Right renal pelvis (tissue), 4 donors: Measurements from ENCODE around the gene ZMIZ2. TPM values are rescaled to one million over a fixed set of nuclear protein-coding genes. Genes with fewer than 3 reads are reported as not detected.
"Not testable (repeated sequence)": the region's sequence is repeated elsewhere in the genome, so short reads cannot be mapped to it uniquely, and the experiment has no call there.

Source experiments
- DNase-seq, 4 donors: peaks; one replicate each; pipeline ENCODE4 v3.0.0-alpha.2; 2013; ENCODE audit warnings: low read depth in 4 of 4, low spot score in 3 of 4, missing footprints in 1 of 4
- polyA plus RNA-seq, 4 donors: library from polyadenylated mRNA; unstranded; fragments of 120-200 nt; gene quantifications; one replicate each; pipeline ENCODE4 v1.2.1, GENCODE V29; 2013; ENCODE audit not compliant: insufficient read length in 4 of 4

ZMIZ2 gene, protein sequence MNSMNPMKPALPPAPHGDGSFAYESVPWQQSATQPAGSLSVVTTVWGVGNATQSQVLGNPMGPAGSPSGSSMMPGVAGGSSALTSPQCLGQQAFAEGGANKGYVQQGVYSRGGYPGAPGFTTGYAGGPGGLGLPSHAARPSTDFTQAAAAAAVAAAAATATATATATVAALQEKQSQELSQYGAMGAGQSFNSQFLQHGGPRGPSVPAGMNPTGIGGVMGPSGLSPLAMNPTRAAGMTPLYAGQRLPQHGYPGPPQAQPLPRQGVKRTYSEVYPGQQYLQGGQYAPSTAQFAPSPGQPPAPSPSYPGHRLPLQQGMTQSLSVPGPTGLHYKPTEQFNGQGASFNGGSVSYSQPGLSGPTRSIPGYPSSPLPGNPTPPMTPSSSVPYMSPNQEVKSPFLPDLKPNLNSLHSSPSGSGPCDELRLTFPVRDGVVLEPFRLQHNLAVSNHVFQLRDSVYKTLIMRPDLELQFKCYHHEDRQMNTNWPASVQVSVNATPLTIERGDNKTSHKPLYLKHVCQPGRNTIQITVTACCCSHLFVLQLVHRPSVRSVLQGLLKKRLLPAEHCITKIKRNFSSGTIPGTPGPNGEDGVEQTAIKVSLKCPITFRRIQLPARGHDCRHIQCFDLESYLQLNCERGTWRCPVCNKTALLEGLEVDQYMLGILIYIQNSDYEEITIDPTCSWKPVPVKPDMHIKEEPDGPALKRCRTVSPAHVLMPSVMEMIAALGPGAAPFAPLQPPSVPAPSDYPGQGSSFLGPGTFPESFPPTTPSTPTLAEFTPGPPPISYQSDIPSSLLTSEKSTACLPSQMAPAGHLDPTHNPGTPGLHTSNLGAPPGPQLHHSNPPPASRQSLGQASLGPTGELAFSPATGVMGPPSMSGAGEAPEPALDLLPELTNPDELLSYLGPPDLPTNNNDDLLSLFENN
- polyA plus RNA-seq = 10 to 100 TPM; 58.4 to 75.3 (median 67.0) TPM

DNA sequence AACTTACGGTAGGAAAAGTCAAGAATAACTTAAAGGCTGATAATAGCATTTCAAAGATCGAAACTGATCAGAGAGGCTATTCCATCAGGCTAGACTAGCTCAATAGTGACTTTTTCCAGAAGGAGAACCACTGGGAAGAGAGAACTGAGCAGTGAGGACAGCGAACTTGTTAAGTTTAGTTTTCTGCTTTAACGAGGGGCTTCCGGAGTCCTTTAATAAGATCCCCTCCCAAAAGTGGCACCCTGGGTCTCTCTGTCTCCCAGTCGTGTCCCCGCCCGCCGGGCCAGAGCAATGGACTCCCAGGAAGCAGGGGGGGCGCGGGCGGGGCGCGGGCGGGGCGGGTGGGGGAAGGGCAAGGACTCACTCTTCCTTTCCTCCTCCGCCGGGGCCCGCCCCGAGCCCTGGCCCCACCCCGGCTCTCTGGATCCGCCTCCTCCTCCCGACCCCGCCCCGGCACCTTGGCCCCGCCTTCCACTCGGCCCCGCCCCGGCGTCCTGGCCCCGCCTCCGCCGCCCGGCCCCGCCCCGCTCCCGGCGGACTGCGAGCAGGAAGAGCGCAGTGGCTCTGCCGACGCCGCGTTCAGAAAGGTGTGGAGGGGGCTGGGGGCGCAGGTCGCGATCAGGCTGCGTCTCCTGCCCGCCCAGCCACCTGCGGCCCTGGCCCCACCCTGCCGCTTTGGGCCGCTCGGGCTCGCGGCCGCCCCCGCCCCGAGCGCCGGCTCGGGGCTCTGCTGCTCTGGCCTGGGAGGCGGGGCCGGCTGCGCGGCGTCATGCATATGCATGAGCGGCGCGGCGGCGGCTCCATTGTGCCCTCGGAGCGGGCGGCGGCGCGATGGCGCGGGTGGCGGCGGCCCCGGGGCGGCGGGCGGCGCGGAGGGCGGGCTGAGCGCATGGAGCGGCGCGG is at the start of gene ZMIZ2:
Gene ZMIZ2, plus strand, starts transcription at position 803 of the 903 bp plus-strand sequence. CDS start 7,403 bp downstream, outside the sequence.
- peak; percentile 75 to 81 (median 78) for DNase-seq

DNA sequence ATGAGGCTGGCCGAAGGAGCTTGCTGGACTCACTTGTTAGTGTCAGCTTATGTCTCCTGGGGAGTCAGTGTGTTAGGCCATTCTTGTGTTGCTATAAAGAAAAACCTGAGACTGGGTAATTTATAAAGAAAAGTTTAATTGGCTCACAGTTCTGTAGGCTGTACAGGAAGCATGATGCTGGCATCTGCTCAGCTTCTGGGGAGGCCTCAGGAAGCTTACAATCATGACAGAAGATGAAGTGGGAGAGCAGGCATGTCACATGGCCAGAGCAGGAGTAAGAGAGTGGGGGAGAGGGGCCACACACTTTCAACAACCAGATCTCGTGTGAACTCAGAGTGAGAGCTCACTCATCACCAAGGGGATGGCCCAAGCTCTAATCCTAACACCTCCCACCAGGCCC is 49.0 kb upstream of the ZMIZ2 start:
- DNase-seq = not testable (repeated sequence)

DNA sequence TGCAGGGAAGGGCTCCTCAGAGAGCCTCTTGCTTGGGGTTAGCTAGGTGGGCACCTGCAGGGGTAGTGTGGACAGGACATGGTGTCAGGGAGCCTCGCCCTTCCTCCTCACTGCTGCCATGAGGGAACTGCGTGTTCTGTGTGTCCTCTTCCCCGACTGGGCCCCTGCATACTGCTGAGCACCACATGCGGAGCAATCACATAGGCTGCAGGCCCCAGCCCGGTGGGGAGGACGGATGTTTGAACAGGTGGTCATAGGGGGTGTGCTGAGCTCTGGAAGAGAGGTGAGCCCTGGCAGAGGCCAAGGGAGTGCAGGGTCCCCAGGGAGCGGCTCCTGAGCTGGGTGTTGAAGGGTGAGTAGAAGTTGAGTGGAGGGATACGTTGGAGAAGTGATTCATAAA is 48.3 kb upstream of the ZMIZ2 start:
- no peak for DNase-seq

DNA sequence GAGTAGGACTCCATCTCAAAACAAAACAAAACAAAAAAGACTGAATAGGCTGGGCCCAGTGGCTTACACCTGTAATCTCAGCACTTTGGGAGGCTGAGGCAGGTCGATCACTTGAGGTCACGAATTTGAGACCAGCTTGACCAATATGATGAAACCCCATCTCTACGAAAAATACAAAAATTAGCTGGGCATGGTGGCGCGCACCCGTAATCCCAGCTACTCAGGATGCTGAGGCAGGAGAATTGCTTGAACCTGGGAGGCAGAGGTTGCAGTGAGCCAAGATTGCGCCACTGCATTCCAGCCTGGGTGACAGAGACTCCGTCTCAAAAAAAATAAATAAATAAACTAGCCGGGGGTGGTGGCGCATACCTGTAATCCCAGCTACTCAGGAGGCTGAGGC is 45.3 kb upstream of the ZMIZ2 start:
- DNase-seq = not testable (repeated sequence)

DNA sequence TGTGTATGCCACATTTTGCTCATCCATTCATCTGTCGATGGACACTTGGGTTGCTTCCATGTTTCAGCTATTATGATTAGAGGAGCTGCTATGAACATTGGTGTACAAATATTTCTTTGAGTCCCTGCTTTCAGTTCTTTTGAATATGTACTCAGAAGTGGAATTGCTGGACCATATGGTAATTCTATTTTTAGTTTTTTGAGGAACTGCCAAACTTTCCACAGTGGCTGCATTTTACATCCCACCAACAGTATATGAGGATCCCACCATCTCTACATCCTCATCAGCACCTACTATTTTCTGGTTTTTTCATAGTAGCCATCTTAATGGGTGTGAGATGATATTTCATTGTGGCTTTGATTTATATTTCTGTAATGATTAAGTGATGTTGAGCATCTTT is 44.7 kb upstream of the ZMIZ2 start:
- DNase-seq = no peak

DNA sequence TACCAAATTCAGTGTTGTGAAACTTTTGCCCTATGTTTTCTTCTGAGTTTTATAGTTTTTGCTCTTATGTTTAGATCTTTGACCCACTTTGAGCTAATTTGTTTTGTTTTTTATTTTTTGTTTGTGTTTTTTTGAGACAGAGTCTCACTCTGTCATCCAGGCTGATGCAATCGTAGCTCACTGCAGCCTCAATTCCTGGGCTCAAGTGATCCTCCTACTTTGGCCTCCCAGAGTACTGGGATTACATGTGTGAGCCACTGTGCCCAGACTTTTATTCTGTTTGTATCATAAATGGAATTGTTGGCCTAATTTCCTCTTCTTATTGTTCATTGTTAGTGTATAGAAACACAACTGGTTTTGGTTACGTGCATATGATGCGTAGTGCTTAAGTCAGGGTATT is 43.2 kb upstream of the ZMIZ2 start:
- DNase-seq = no peak

DNA sequence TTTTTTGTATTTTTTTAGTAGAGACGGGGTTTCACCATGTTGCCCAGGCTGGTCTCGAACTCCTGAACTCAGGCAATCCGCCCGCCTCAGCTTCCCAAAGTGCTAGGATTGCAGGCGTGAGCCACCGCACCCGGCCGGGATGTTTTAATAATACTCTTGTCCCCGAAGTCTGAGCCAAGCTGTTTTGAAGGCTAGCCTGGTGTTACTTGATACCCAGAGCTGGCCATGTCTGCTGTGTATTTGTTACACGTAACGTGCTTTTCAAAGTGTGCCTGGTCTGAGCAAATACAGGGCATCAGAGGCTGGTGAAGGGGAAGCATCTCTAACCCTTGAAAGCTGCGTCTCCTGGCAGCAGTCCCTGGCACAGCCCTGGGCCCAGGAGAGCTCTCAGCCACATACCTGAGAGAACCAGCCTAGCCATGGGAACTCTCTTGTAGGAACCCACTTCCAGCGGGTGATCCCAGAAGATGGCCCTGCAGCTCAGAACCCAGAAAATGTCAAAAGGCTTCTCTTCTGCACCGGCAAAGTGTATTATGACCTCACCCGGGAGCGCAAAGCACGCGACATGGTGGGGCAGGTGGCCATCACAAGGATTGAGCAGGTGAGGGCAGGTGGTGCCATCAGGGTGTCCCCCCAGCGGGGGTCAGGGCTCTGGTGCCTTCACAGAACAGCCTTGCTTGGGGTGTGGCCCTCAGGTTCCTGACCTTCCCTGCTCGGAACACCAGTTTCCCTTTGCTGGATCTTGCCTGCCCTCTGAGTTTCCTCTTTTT is 41.7 kb upstream of the ZMIZ2 start:
- no peak for DNase-seq

DNA sequence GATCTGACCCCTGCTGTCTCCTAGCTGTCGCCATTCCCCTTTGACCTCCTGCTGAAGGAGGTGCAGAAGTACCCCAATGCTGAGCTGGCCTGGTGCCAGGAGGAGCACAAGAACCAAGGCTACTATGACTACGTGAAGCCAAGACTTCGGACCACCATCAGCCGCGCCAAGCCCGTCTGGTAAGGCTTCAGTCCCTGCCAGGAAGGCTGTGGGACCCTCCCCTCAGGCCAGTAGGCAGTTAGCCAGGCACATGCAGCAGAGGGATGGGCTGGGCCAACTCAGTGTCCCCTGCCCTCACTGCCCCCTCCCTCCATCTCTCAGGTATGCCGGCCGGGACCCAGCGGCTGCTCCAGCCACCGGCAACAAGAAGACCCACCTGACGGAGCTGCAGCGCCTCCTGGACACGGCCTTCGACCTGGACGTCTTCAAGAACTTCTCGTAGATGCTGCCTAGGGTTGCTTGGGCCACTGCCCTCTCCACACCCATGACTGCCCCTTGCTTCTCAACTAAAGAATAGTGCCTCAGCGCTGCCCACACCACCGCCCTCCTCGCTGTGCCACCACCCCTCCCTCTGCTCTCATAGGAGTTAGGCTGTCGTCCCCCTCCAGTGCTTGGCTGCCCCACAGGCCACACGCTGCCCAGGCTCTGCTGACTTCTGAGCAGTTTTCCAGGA is 41.0 kb upstream of the ZMIZ2 start:
- DNase-seq = no peak

DNA sequence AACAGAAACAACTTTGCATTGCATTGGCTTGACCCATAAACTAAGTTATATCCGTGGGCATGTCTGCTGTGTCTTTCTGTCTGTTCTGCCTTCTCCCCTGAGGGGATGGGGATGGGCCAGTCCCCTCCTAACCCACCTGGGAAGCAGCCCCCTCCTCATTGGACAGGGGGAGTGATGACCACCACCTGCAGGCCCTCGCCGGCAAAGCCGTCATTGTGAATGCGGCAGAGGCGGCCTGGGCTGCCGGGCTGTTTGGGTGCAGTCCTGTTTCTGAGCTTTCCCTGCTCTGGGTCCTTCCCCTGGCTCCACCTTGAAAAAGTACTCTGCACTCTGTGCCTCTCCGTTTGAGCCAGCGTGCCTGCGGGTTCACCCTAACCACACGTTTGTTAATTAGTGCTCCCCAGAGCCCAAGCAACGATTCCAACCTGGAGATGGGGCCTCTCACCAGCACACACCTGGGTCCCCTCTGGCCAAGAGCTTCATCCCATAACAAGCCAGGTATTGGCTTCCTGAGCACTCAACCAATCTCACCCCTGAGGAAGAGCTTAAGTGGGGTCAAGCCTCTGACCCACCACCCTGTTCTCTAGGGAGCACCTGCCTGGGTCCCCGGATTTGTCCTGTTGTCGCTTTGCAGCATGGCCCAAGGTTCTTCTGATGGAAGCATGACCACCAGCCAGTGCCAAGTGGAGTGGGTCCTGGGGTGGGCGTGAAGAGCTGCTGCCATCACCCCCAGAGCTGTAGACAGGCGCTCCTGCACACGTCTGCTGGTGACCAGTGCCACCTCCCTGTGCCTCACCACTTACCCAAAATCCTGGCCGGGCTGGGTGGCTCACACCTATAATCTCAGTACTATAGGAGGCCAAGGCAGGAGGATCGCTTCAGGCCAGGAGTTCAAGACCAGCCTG is 39.4 kb upstream of the ZMIZ2 start:
- DNase-seq = no peak

DNA sequence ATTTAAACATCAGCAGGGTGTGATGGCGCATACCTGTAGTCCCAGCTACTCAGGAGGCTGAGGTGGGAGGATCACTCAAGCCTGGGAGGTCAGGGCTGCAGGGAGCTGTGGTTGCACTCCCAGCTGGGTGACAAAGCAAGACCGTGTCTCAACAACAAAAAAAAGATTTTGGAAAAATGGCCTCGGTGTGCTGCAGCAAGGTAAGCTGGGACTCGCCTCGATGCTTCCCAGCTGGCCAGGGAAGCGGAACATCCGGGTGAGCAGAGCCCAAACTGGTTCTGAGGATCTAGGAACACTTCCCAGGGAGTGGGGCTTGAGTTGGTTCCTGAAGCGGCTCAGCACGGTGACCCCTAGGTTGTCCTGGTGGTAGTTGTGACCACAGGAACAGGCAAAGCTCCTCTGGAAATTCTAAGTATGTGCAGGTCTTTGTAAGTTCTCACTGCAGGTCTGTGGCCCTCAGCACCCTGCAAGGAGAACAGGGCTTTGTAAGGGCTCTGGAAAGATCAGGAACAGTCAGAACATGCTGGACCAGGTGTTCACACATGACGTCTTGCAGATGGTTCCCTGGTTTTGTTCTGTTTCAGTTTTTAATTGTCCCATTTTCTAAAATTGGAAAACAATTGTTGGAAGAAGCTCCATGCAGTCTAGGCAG is 38.6 kb upstream of the ZMIZ2 start:
- no peak for DNase-seq

DNA sequence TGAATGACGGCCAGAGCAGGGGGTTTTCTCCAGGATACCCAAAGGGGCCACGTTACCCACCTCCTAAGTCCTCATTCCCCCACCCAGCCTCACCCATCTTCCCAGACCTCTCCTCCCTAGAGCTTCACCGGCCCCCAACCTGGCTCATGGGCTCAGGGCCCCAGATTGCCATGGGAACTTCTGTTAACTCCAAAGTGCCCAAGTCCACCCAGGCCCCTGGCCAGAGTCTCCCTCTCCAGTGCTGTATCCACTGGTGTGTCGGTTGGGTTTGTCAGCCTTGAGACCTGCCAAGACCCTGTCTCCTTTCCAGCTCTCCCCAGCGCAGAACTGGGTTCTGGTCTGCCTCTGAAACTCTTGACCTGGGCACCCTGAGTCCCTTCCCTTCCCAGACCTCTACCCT is 37.1 kb upstream of the ZMIZ2 start:
- DNase-seq = no peak

DNA sequence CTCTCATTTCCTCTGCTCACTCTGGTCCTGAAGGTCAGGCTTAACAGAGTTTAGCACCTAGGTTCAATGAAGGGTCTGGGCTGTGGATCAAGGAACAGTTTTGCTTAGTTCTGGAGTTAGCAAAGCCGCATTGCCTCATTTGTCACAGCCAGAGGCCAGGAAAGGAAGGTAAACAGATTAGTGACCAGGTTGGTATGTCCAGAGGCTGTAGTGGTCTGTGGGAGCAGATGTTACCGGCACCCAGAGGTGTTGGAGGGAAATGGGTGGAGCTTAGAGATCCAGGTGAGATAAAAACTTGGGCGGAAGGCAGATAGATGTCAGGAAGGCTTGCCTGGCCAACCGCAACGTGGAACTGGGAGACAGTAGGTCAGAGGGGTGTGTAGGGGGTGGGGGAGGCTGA is 36.6 kb upstream of the ZMIZ2 start:
- no peak for DNase-seq

DNA sequence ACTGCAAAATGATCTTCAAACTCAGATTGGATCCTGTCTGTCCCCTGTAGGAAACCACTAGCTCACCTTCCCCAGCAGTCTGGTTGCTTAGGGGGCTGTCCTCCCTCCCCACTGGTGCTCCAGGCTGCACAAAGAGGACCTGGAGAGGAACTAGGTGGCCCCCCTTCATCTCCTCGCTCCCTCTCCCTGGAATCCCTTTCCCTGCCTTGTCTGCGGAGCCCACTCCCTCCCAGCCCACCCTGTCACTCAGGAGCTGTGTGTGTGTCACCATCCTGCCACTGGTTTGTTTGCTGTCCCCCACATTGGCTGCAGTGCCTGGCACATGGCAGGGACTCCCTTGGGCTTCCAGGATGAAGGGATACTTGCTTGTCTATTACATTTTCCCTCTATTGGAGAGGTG is 35.5 kb upstream of the ZMIZ2 start:
- DNase-seq = no peak

DNA sequence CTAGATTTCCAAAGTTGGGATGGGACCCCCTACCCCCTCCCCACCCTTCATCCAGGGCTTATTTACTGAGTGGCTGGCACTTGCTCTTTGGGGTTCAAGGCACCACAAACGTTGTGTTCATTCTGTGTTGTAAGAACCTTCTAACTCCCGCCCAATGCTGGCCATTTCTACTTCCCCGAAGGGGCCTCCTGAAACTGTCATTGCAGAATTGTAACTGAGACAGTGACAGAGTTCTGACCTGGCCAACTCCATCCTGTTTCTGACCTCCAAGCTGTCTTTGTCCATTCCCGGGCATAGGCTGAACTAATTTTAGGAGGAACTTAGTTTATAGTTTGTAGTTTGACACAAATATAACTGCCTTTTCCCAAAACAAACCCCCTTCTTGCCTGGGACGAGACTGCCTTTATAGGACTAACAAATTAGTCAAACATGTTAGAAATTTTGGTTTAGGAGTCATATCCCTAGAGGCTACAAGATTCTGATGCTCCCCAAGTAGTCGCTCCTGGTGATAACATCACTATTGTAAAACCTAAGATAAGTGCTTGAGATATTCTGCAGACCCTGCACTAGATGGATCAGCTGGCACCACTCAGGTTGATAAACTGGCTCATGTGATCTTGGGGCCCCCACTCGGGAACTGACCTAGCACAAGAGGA is 34.8 kb upstream of the ZMIZ2 start:
- no peak for DNase-seq

DNA sequence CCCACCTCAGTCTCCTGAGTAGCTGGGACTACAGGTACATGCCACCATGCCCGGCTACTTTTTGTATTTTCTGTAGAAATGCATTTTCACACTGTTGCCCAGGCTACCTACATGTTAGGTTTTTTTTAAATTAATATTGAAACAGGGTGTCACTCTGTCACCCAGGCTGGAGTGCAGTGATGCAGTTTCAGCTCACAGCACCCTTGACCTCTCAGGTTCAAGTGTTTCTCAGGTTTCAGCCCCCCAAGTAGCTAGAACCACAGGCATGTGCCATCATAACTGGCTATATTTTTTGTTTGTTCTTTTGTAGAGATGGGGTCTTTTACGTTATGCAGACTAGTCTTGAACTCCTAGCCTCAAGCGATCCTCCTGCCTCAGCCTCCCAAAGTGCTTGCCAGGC is 32.4 kb upstream of the ZMIZ2 start:
- no peak for DNase-seq

DNA sequence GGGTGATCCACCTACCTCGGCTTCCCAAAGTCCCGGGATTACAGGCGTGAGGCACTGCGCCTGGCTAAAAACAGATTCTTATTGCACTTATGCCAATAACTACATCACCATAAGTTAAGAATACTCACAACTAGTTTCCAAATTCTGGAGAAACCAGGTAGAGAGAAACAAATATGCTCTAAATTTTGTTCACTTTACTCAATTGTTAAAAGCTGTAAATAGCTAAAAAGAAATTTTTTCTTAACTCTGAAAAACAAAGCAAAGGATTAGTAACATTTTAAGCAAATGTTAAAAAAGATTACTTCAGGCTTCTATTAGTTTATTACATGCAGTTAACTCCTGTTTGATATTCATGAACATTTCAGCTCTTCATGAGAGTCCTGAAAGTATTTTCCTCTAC is 28.3 kb upstream of the ZMIZ2 start:
- no peak for DNase-seq

DNA sequence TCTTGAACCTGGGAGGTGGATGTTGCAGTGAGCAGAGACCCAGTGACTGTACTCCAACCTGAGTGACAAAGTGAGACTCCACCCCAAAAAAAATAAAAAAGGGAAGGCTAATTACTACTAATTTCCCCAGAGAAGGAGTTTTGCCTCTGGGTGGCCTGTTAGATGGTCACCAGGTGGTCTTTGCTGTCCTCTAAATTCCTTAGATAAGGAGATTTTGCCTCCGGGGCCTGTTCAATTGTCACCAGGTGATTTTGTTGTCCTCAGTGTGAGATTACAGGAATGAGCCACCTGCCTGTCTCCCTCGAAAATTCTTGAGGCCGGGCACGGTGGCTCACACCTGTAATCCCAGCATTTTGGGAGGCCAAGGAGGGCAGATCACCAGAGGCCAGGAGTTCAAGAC is 24.4 kb upstream of the ZMIZ2 start:
- no peak for DNase-seq
